HG02970 (cell line): ENCODE measurements around the gene ZBTB20.

Experiments
- ATAC-seq: cut with Tn5 transposase; IDR thresholded peaks from one replicate; pipeline ENCODE4 v1.9.1; 2021; ENCODE audit warnings: mild to moderate bottlenecking, moderate library complexity, moderate number of reproducible peaks; ENCODE audit not compliant: unreplicated experiment, low FRiP score

The ZBTB20 gene

GRCh38 chr3:114659109-114660061 lies 487.7 kb downstream of the ZBTB20 start:
- no peak for ATAC-seq

GRCh38 chr3:114651555-114651954 lies 495.5 kb downstream of the ZBTB20 start:
- ATAC-seq = no peak

- no peak for ATAC-seq
Observed at GRCh38 chr3:114650808-114651207, 496.3 kb downstream of the ZBTB20 start.

DNA sequence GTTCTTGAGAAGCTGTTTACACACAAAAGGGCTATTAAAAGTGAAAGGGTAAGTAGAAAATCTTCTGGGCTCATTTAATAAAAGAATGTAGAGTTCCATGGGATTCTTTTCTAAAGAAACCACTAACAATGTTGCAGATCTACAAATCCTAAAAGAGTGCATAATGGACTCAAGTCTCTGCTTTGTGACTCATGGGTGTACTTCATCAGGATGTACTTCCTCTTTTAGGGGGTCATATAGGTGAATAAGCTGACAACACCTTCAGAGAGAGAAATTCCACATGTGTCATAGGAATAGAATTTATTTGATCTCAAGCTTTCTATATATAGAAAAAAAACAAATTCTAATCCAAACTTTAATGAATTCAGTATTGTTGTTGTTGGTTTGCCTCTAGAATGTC lies 497.8 kb downstream of the ZBTB20 start:
- ATAC-seq = no peak

DNA sequence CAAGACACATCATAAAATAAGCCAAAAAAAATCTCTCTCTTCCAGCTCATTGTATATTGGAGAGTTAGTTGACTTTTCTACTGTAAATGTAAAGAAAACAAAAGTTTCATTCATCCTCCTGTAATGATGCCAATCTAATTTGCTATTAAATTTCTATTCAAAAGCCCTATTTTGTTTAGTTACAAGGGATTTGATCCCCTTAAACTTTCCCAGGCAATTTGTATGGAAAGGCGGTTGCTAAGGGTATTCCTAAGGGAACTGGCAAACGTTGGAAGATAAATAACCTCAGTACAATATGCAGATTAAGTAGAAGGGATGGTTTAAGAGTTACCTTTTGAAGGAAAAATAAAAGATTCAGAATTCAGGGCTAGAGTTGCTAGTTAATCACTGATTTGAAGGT lies 500.6 kb downstream of the ZBTB20 start:
- ATAC-seq = no peak

DNA sequence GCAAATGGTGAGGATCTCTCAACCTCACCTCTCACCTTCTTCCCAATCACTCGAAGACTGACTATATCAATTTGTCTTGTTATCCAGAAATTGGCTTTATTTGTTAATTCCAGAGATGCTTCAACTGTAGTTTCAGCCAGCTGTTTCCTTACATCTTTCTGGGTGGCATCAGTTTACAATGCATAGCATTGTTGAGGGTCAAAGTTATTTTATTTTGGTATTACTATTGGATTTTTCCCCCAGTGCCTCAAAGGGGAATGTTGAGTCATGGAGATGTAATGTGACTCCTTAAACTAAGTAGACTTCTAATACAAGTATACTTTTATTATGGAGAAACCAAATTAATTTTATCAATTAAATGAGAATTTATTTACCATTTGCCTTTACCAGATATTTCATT lies 501.7 kb downstream of the ZBTB20 start:
- no peak for ATAC-seq

DNA sequence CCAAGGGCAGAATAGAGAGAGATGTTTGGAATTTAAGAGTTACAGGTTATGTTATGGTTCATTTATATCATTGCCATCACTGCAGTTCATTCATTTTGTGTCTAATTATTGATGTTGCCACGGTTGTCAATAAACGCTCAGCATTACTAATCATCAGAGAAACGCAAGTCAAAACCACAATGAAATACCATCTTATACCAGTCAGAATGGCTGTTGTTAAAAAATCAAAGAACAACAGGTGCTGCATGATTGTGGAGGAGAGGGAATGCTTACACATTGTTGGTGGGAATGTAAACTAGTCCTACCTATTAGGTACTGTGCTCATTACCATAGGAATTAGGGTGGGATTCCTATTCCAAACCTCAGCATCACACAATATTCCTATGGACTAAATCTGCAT lies 502.7 kb downstream of the ZBTB20 start:
- ATAC-seq = no peak

- ATAC-seq = no peak
Observed at GRCh38 chr3:114642951-114643741, 503.9 kb downstream of the ZBTB20 start.

- ATAC-seq = no peak
Observed at GRCh38 chr3:114640126-114640525, 507.0 kb downstream of the ZBTB20 start.

- no peak for ATAC-seq
Observed at GRCh38 chr3:114639171-114639570, 507.9 kb downstream of the ZBTB20 start.

- ATAC-seq = no peak
Observed at GRCh38 chr3:114635878-114636277, 511.2 kb downstream of the ZBTB20 start.

- no peak for ATAC-seq
Observed at GRCh38 chr3:114634635-114635034, 512.5 kb downstream of the ZBTB20 start.

DNA sequence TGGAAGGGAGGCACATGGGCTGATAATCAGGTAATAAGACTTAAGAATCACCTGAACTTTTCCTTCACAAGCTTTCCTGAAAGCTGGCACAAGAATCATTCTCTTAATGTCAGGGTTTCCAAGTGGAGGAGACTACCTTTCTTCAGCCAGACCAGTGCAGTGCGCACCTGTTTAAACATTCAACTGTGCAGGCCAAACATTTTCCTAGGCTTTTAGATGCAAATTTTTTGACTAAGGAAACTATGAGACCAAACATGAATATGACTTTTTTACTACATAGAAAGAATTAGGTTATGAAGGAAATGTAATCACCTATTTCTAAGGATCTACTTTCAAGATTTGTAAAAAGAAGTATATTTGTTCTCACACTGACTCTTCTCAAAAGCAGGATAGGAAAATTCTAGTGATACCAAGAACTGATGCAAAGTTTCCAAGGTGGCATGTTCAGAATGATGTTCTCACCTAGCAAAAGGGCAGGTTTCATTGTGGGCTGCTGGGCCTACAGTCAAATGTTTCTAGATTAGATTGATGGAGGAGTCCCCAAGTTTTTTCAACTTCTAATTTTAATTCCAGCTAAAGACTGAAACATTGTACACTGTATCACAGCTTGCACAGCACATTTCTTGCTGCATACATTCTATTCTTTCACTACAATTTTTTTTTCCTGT lies 514.2 kb downstream of the ZBTB20 start:
- ATAC-seq = no peak

GRCh38 chr3:114627770-114628169 lies 519.3 kb downstream of the ZBTB20 start:
- ATAC-seq = no peak

DNA sequence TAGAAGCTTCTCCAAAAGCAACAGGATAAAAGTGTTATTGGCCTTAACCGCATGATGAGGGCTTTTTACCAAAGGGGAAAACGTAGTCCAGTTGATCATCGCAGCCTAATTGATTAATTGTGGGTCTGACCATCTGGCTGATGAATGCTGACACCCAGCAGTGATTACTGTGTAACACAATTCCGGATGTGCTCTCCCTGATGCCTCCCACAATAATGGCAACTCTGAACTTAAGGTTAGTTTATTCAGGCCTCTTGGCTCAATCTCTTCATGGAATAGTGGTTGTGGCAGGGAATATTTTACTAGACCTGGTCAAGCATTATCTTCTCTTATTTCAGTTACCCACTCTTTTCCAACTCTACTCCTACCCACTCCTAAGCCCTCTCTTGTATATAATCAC lies 520.3 kb downstream of the ZBTB20 start:
- no peak for ATAC-seq

DNA sequence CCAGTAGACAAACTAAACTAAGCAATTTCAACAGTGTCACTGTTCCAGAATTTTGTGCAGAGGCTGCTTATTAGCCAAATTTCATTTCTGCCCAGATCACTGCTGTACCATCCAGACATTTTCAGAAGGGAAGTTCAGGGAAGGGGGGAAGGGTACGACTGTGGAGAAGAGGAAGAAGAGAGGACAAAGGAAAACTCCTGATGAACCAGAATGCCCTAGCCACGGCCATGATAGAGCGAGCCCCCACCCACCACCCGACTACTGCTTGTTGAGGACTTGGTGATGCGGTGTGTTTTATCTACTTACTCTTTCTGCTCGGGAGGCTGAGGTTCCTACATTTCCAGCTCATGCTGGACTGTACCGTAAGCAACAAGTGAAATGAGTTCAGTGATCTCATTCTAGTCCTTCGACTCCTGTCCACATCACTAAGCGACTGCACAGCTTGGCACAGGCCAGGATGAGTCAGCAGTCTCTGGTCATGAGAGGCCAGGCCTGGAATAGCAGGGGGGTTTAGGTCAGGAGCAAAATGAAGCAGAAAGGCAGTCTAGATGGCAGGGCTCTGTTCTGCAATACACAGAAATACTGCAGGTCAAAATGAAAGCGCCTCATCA lies 522.4 kb downstream of the ZBTB20 start:
- ATAC-seq = no peak

GRCh38 chr3:114624047-114624445 lies 523.0 kb downstream of the ZBTB20 start:
- no peak for ATAC-seq

DNA sequence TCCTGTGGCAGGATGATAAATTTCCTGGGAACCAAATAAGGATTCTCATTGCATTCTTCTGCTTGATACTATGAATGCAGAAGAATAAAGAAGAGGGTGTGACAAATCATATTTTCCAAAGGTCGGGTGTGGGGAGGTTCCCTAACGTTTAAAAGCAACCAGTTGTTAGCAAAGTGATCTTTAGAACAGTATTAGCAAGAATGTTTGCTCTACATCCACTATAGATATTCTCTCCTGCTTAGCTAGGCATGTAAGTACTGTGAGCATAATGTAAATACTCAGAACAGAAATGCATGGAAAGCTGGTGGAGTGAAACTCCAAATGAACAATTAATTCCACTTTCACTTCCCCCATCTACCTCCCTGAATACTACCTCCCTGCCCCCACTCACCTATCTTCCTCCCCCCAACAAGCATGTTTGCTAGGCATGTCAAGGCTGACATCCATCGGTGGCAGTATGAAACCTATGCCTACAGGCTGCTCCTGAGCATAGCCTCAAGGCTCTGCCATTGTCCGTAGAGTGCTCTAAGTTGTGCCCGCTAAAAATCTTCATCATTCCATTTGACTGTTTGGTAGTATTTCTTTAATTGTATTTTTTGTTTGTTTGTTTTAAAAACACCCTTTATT lies 523.6 kb downstream of the ZBTB20 start:
- no peak for ATAC-seq

- no peak for ATAC-seq
Observed at GRCh38 chr3:114622001-114622400, 525.1 kb downstream of the ZBTB20 start.

- ATAC-seq = no peak
Observed at GRCh38 chr3:114619771-114620170, 527.3 kb downstream of the ZBTB20 start.
